Motor neuron (in vitro differentiated cells): ENCODE data around the gene ATP8B2. TPM values are rescaled to one million over a fixed set of nuclear protein-coding genes. Genes with fewer than 3 reads are reported as not detected.

ENCODE experiments used
- ATAC-seq, 8 experiments: fragments of 200-7000 bp; cut with Tn5 transposase; replicated peaks in 6 of 8; 2 replicates each; pipeline ENCODE4 v1.8.0; 2021; ENCODE audit warnings: mild to moderate bottlenecking in 8 of 8, moderate library complexity in 8 of 8
- H3K27ac ChIP-seq, 2 donors: fragments of 250-450 bp; sonication (Bioruptor Pico); 2 replicates each; pipeline ENCODE4 v1.9.0; 2021; ENCODE audit warnings: antibody characterized with exemption in 2 of 2, mild to moderate bottlenecking in 2 of 2, moderate library complexity in 1 of 2
- H3K4me1 ChIP-seq, 2 donors: fragments of 250-450 bp; sonication (Bioruptor Pico); replicated peaks in 1 of 2; 2 replicates each; pipeline ENCODE4 v1.6.1; 2021; ENCODE audit warnings: antibody characterized with exemption in 2 of 2, mild to moderate bottlenecking in 2 of 2, moderate library complexity in 1 of 2
- H3K4me3 ChIP-seq, 5 donors: fragments of 250-450 bp; sonication (Bioruptor Pico); 2 replicates each; pipeline ENCODE4 v1.9.0; 2021; ENCODE audit warnings: antibody characterized with exemption in 5 of 5, mild to moderate bottlenecking in 5 of 5, moderate library complexity in 4 of 5
- WGBS, 10 experiments: fragments of 450-650 bp; shearing (Covaris generic); methylation state at CpG; one replicate each; pipeline ENCODE4 v1.0.0; 2022; 5-methylcytosine and 5-hydroxymethylcytosine counted together
- in situ Hi-C, 9 experiments: fragments of 400-800 bp; cut with MboI; loops; one replicate each; pipeline ENCODE4 v1.15.0; 2021; ENCODE audit warnings: low sequenced_read_pairs in 9 of 9, low pct_unique_long_range_greater_than_20kb in 2 of 9; ENCODE audit not compliant: unreplicated experiment in 9 of 9
- total RNA-seq, 8 experiments: library from RNA; unstranded; fragments of 300-600 nt; gene quantifications; 2 replicates each; pipeline versions ENCODE4 v1.2.3 to v1.2.4, GENCODE V29; 2022

The ATP8B2 gene
- total RNA-seq, 8 experiments from 2014 or later: 33.6 to 130 (median 49.1) TPM

- Histone ChIP-seq H3K27ac (no peak overlapping the region), H3K4me1 (no peaks in the 10 kb centered on the region), H3K4me3 (no peak overlapping the region)
- ATAC-seq: no peak
- WGBS, 10 experiments: 35 to 100% (median 86%) methylated on average over 1 to 4 of the region's 4 CpGs; no CpG with 5 or more reads in 1 of the 10 experiments
- in situ Hi-C loops: no loop called here
Observed at GRCh38 chr1:154400381-154400801, 75.1 kb downstream of the ATP8B2 start.

Other genes starting within 250 kb of the ATP8B2 start
- gene NUP210L, start 170.5 kb upstream of the ATP8B2 start, total RNA-seq: under 1 TPM; 0.10 to 0.60 (median 0.31) TPM
- gene TPM3, start 133.4 kb upstream of the ATP8B2 start, total RNA-seq: 100 to 1,000 TPM; 142 to 388 (median 227) TPM
- 1 to 10 TPM in 1 of 8 experiments, not detected in 7; 3.7 TPM for gene CFAP141, start 119.2 kb upstream of the ATP8B2 start, total RNA-seq
- gene UBAP2L, start 104.6 kb upstream of the ATP8B2 start, total RNA-seq: 100 to 1,000 TPM in 5 of 8 experiments, 10 to 100 TPM in 3; 75.6 to 188 (median 117) TPM
- 100 to 1,000 TPM in 5 of 8 experiments, 10 to 100 TPM in 3; 83.2 to 173 (median 128) TPM for gene HAX1, start 52.9 kb upstream of the ATP8B2 start, total RNA-seq
- gene AQP10, start 4.4 kb upstream of the ATP8B2 start, total RNA-seq: 1 to 10 TPM in 1 of 8 experiments, under 1 TPM in 6, not detected in 1; 0.07 to 1.1 (median 0.33) TPM
- 10 to 100 TPM in 2 of 8 experiments, 1 to 10 TPM in 3, under 1 TPM in 3; 0.16 to 35.0 (median 3.3) TPM for gene IL6R, start 79.8 kb downstream of the ATP8B2 start, total RNA-seq
- gene TDRD10, start 176.7 kb downstream of the ATP8B2 start, total RNA-seq: 1 to 10 TPM in 2 of 8 experiments, under 1 TPM in 5, not detected in 1; 0.17 to 2.6 (median 0.92) TPM
- 1 to 10 TPM in 5 of 8 experiments, under 1 TPM in 2, not detected in 1; 0.42 to 4.0 (median 2.2) TPM for gene SHE, start 176.9 kb downstream of the ATP8B2 start, total RNA-seq
- 10 to 100 TPM; 32.0 to 58.2 (median 39.2) TPM for gene UBE2Q1, start 233.1 kb downstream of the ATP8B2 start, total RNA-seq
- gene CHRNB2, start 242.3 kb downstream of the ATP8B2 start, total RNA-seq: 10 to 100 TPM in 4 of 8 experiments, 1 to 10 TPM in 3, under 1 TPM in 1; 0.81 to 31.9 (median 11.6) TPM